Measurements from ENCODE around the gene DUOXA1. TPM values are rescaled to one million over a fixed set of nuclear protein-coding genes. Genes with fewer than 3 reads are reported as not detected.
"Not testable (repeated sequence)": the region's sequence is repeated elsewhere in the genome, so short reads cannot be mapped to it uniquely, and the experiment has no call there.

The DUOXA1 gene
- total and polyA plus RNA-seq, 3 experiments from 2014 or later = 0.09 to 0.29 TPM; not detected in 1

DNA sequence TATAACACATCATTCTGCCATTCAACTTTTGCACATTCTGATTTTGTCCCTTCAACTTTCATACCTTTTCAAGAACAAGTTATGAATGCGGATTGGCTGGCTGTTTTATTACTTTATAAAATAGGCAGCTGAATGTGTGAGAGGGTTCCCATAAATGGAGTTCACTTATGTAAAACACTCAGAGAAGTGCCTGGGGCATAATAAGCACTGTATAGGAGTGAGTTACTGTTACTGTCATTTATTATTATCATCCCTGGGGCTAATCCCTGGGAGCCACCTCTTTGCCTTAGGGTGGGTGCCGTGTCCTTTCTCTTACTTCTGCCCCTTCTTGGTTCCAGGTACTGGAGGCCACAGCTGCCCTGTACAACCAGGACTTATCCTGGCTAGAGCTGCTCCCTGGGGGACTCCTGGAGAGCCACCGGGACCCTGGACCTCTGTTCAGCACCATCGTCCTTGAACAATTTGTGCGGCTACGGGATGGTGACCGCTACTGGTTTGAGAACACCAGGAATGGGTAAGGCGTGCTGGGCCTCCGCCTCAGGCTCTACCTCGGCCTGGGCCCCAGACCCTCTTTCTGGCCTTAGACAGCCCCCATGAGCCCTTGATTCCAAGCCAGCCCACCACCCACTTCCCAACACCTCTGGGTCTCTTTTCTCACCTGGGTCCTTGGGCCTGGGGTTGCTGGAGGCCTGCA lies 11.0 kb upstream of the DUOXA1 start:
- POLR2A ChIA-PET = no interaction called here
- Mint-ChIP-seq H3K9me3 (no peaks in the 10 kb centered on the region), H3K4me3 (no peak overlapping the region), H3K36me3 (peaks cover 0 to 2% (median 0%) of the 10 kb centered on the region in 3 donors), H3K4me1 (peaks cover 2 to 7% (median 7%) of the 10 kb centered on the region in 3 donors), H3K27ac (no peak overlapping the region), H3K27me3 (peaks cover 9 to 11% of the 10 kb centered on the region in 2 donors)
- CTCF ChIA-PET = interaction anchor here (2.2 kb wide), 1 partner anchor 23 kb away, joined by 5 read pairs; no protein-coding TSS in a partner anchor
- H3K27me3 ChIP-seq (ENCODE audit: insufficient read depth, low read length, poor library complexity, severe bottlenecking) = no peaks in the 10 kb centered on the region
- H3K4me3 ChIP-seq (ENCODE audit: low read length) = no peak overlapping the region
- no peaks in the 10 kb centered on the region for H3K4me1 ChIP-seq (ENCODE audit: insufficient read depth, low read length)
- DNase-seq = no peak
- H3K9me3 ChIP-seq (ENCODE audit: low read length) = no peaks in the 10 kb centered on the region
- H3K27ac ChIP-seq (ENCODE audit: low read depth, low read length) = no peak overlapping the region
- no peaks in the 10 kb centered on the region for H3K36me3 ChIP-seq (ENCODE audit: insufficient read depth, low read length)

GRCh38 chr15:45139770-45140169 lies 10.1 kb upstream of the DUOXA1 start:
- Mint-ChIP-seq H3K4me1 (peaks cover 4 to 11% (median 10%) of the 10 kb centered on the region in 3 donors), H3K36me3 (peaks cover 0 to 2% (median 0%) of the 10 kb centered on the region in 3 donors), H3K27ac (no peak overlapping the region), H3K27me3 (peaks cover 12 to 14% of the 10 kb centered on the region in 2 donors), H3K9me3 (no peaks in the 10 kb centered on the region), H3K4me3 (no peak overlapping the region)
- no peaks in the 10 kb centered on the region for H3K4me1 ChIP-seq (ENCODE audit: insufficient read depth, low read length)
- no peaks in the 10 kb centered on the region for H3K9me3 ChIP-seq (ENCODE audit: low read length)
- no peak overlapping the region for H3K27ac ChIP-seq (ENCODE audit: low read depth, low read length)
- H3K27me3 ChIP-seq (ENCODE audit: insufficient read depth, low read length, poor library complexity, severe bottlenecking) = peaks cover 3% of the 10 kb centered on the region
- no peaks in the 10 kb centered on the region for H3K36me3 ChIP-seq (ENCODE audit: insufficient read depth, low read length)
- DNase-seq = no peak
- POLR2A ChIA-PET = no interaction called here
- CTCF ChIA-PET = interaction anchor here (1.7 to 2.2 kb wide), 2 partner anchors 22 to 23 kb away, joined by 4 to 5 read pairs; no protein-coding TSS in a partner anchor
- H3K4me3 ChIP-seq (ENCODE audit: low read length) = no peak overlapping the region

GRCh38 chr15:45138814-45139765 lies 9.4 kb upstream of the DUOXA1 start:
- POLR2A ChIA-PET = no interaction called here
- H3K4me1 Mint-ChIP-seq = peaks cover 8 to 17% (median 15%) of the 10 kb centered on the region in 3 donors
- DNase-seq = no peak

DNA sequence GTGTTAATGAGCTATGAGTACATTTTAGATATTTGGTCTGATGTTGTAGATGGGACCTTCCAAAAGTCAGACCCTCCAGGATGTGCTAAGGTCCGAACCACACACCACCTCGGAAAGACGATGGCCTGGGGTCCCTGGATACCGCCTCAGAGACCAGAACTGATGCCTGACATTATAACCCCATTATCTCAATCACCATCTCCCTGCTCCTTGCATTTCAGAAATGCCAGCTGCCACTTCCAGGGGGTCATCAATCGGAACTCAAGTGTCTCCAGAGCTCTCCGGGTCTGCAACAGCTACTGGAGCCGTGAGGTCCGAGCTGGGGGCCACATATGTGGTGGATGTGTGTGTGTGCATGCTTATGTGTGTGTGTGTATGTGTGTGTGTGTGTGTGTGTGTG lies 8.0 kb upstream of the DUOXA1 start:
- Histone ChIP-seq H3K4me1 (ENCODE audit: insufficient read depth, low read length) (no peaks in the 10 kb centered on the region), H3K27ac (ENCODE audit: low read depth, low read length) (no peak overlapping the region), H3K27me3 (ENCODE audit: insufficient read depth, low read length, poor library complexity, severe bottlenecking) (peaks cover 19% of the 10 kb centered on the region), H3K9me3 (ENCODE audit: low read length) (no peaks in the 10 kb centered on the region), H3K4me3 (ENCODE audit: low read length) (no peak overlapping the region), H3K36me3 (ENCODE audit: insufficient read depth, low read length) (no peaks in the 10 kb centered on the region)
- no peak overlapping the region for H3K27ac Mint-ChIP-seq
- H3K36me3 Mint-ChIP-seq = peaks cover 0 to 2% (median 0%) of the 10 kb centered on the region in 3 donors
- peaks cover 8 to 17% (median 15%) of the 10 kb centered on the region in 3 donors for H3K4me1 Mint-ChIP-seq
- H3K4me3 Mint-ChIP-seq = no peak overlapping the region
- H3K9me3 Mint-ChIP-seq = no peaks in the 10 kb centered on the region
- DNase-seq = no peak
- ChIA-PET CTCF (interaction anchor here (0.7 to 1.7 kb wide), 3 partner anchors 20 to 30 kb away, joined by 3 to 4 read pairs (median 3); no protein-coding TSS in a partner anchor), POLR2A (interaction anchor here (0.6 kb wide), 1 partner anchor 56 kb away, joined by 3 read pairs; no protein-coding TSS in a partner anchor)
- H3K27me3 Mint-ChIP-seq = peaks cover 24 to 27% of the 10 kb centered on the region in 2 donors

More at GRCh38 chr15:45138814-45139765, 9.4 kb upstream of the DUOXA1 start:
- CTCF ChIA-PET = interaction anchor here (1.7 to 2.2 kb wide), 2 partner anchors 21 to 24 kb away, joined by 4 to 5 read pairs; no protein-coding TSS in a partner anchor
- Histone ChIP-seq H3K4me3 (ENCODE audit: low read length) (no peak overlapping the region), H3K36me3 (ENCODE audit: insufficient read depth, low read length) (no peaks in the 10 kb centered on the region), H3K27me3 (ENCODE audit: insufficient read depth, low read length, poor library complexity, severe bottlenecking) (peaks cover 9% of the 10 kb centered on the region), H3K9me3 (ENCODE audit: low read length) (no peaks in the 10 kb centered on the region), H3K4me1 (ENCODE audit: insufficient read depth, low read length) (no peaks in the 10 kb centered on the region), H3K27ac (ENCODE audit: low read depth, low read length) (no peak overlapping the region)
- peaks cover 0 to 2% (median 0%) of the 10 kb centered on the region in 3 donors for H3K36me3 Mint-ChIP-seq
- H3K27me3 Mint-ChIP-seq = peaks cover 17 to 19% of the 10 kb centered on the region in 2 donors
- H3K4me3 Mint-ChIP-seq = no peak overlapping the region
- peak overlapping the region in 1 of 8 donors; percentile 57 for H3K27ac Mint-ChIP-seq
- no peaks in the 10 kb centered on the region for H3K9me3 Mint-ChIP-seq

DNA sequence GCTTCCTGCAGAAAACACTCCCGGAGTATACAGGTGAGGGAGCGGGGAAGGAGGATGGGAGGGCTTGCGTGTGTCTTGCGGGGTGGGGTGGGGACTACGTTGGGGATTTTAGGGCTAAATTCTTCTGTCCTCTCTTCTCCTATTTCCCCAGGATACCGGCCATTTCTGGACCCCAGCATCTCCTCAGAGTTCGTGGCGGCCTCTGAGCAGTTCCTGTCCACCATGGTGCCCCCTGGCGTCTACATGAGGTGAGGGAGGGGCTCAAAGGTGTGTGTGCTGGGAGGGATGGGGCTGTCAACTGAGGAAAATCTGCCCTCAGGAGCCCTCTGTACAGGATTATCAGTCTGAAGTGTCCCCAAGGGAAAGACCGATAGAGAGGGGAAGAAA lies 6.7 kb upstream of the DUOXA1 start:
- H3K4me1 ChIP-seq (ENCODE audit: insufficient read depth, low read length) = no peaks in the 10 kb centered on the region
- H3K27me3 ChIP-seq (ENCODE audit: insufficient read depth, low read length, poor library complexity, severe bottlenecking) = peaks cover 19% of the 10 kb centered on the region
- no peak overlapping the region for H3K27ac ChIP-seq (ENCODE audit: low read depth, low read length)
- Mint-ChIP-seq H3K4me1 (peaks cover 8 to 17% (median 15%) of the 10 kb centered on the region in 3 donors), H3K36me3 (no peaks in the 10 kb centered on the region), H3K27ac (peak overlapping the region in 1 of 8 donors; percentile 60), H3K9me3 (no peaks in the 10 kb centered on the region), H3K27me3 (peaks cover 31 to 41% of the 10 kb centered on the region in 2 donors), H3K4me3 (peak overlapping the region in 5 of 7 donors; percentile 54 to 79 (median 63))
- no peak for DNase-seq
- no peak overlapping the region for H3K4me3 ChIP-seq (ENCODE audit: low read length)
- no peaks in the 10 kb centered on the region for H3K9me3 ChIP-seq (ENCODE audit: low read length)
- POLR2A ChIA-PET = no interaction called here
- no peaks in the 10 kb centered on the region for H3K36me3 ChIP-seq (ENCODE audit: insufficient read depth, low read length)
- CTCF ChIA-PET = interaction anchor here (1.6 to 2.2 kb wide), 2 partner anchors 14 to 18 kb away, joined by 4 to 6 read pairs; no protein-coding TSS in a partner anchor

DNA sequence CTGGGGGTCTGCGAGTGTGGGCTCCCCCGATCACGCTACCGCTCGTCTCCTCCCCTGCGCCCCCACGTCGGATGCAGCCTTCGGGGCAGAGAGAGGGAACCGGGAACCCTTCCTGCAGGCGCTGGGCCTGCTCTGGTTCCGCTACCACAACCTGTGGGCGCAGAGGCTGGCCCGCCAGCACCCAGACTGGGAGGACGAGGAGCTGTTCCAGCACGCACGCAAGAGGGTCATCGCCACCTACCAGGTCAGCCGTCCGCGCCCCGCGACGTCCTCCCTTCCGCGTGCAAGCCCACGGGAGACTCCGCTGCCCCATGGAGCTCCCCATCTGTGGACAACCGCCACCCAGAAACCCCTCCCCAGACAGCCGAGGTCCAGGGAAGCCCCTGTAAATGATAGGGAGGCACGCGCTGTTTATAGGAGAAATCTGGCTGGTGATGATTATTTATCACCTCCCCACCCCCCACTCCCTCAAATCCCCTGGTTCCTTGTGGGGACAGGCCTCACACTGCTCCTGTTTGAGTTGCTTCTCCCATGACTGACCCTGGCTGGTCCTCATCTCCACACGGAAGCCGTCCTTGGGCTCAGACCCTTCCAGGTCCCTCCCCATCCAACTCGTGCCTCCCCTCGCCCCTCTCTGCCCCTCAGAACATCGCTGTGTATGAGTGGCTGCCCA lies 6.2 kb upstream of the DUOXA1 start:
- Mint-ChIP-seq H3K27me3 (peaks cover 36 to 45% of the 10 kb centered on the region in 2 donors), H3K4me1 (peaks cover 8 to 17% (median 15%) of the 10 kb centered on the region in 3 donors), H3K4me3 (peak overlapping the region in 6 of 7 donors; percentile 29 to 79 (median 60))
- H3K9me3 ChIP-seq (ENCODE audit: low read length); H3K27ac Mint-ChIP-seq; POLR2A ChIA-PET; H3K27ac ChIP-seq (ENCODE audit: low read depth, low read length); H3K9me3 Mint-ChIP-seq; H3K36me3 Mint-ChIP-seq; H3K4me1 ChIP-seq (ENCODE audit: insufficient read depth, low read length); DNase-seq; H3K36me3 ChIP-seq (ENCODE audit: insufficient read depth, low read length); H3K4me3 ChIP-seq (ENCODE audit: low read length): not testable (repeated sequence)
- peaks cover 19% of the 10 kb centered on the region for H3K27me3 ChIP-seq (ENCODE audit: insufficient read depth, low read length, poor library complexity, severe bottlenecking)
- CTCF ChIA-PET = interaction anchor here (1.6 to 2.2 kb wide), 2 partner anchors 14 to 18 kb away, joined by 4 to 6 read pairs; no protein-coding TSS in a partner anchor

DNA sequence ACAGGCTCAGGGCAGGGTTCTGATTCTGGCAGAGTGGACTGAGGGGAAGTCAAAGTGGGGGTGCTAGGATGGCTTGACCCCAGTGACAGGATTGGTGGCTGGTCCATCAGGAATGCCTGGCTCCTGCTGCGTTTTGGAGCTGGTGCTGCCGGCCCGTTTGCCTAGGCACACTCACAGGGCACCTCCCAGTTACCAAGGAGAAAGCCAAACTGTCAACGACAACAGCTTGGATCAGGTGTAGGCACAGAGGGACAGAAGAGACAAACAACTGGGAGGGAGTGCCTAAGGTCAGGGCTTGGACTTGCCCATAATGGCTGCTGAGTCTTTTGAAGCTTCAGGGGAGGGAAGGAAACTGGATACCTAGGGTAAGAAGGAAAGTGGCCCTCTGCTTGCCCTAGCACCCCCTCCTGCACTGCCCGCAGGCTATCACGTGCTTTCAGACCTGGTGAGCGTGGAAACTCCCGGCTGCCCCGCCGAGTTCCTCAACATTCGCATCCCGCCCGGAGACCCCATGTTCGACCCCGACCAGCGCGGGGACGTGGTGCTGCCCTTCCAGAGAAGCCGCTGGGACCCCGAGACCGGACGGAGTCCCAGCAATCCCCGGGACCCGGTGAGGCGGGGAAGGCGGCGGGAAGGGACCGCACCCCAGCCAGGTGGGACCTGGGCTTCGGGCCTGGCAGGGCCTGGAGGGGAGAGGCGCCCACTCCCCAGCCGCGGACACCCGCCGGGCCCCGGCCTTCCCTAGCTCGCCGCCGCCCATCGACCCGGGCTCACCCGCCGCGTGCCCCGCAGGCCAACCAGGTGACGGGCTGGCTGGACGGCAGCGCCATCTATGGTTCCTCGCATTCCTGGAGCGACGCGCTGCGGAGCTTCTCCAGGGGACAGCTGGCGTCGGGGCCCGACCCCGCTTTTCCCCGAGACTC lies 5.3 kb upstream of the DUOXA1 start:
- Mint-ChIP-seq H3K4me1 (peaks cover 10 to 17% (median 15%) of the 10 kb centered on the region in 3 donors), H3K4me3 (peak overlapping the region in 5 of 7 donors; percentile 64 to 87 (median 74)), H3K36me3 (no peaks in the 10 kb centered on the region), H3K27ac (no peak overlapping the region), H3K27me3 (peaks cover 41 to 52% of the 10 kb centered on the region in 2 donors), H3K9me3 (no peaks in the 10 kb centered on the region)
- Histone ChIP-seq H3K36me3 (ENCODE audit: insufficient read depth, low read length) (no peaks in the 10 kb centered on the region), H3K9me3 (ENCODE audit: low read length) (no peaks in the 10 kb centered on the region), H3K4me3 (ENCODE audit: low read length) (no peak overlapping the region), H3K27ac (ENCODE audit: low read depth, low read length) (no peak overlapping the region), H3K4me1 (ENCODE audit: insufficient read depth, low read length) (no peaks in the 10 kb centered on the region), H3K27me3 (ENCODE audit: insufficient read depth, low read length, poor library complexity, severe bottlenecking) (peaks cover 19% of the 10 kb centered on the region)
- POLR2A ChIA-PET = no interaction called here
- CTCF ChIA-PET = interaction anchor here (1.6 to 2.2 kb wide), 2 partner anchors 13 to 17 kb away, joined by 4 to 6 read pairs; no protein-coding TSS in a partner anchor
- DNase-seq = no peak

Measured in CD8-positive, alpha-beta memory T cell (primary cell).